ENCODE measurements around the gene EDN2.

- no peak for TF ChIP-seq PATZ1 (CRISPR knock-in tag; IDR thresholded peaks at IDR 0.05; ENCODE audit: borderline replicate concordance)
- no peak for TF ChIP-seq CSDC2 (CRISPR knock-in tag; IDR thresholded peaks at IDR 0.05)
- TF ChIP-seq PPARA (CRISPR knock-in tag; IDR thresholded peaks at IDR 0.05; ENCODE audit: borderline replicate concordance): no peak
- no peak for TF ChIP-seq CREB5 (CRISPR knock-in tag; IDR thresholded peaks at IDR 0.05; ENCODE audit: low read depth)
- no peak for TF ChIP-seq TCF4 (CRISPR knock-in tag; IDR thresholded peaks at IDR 0.05; ENCODE audit: borderline replicate concordance)
- TF ChIP-seq ARNTL (CRISPR knock-in tag; IDR thresholded peaks at IDR 0.05; ENCODE audit: borderline replicate concordance, low read depth): no peak
- no peak for TF ChIP-seq ZNF565 (CRISPR knock-in tag; conservative IDR thresholded peaks at IDR 0.05; ENCODE audit: low read depth)
- no peak for TF ChIP-seq ISL1 (CRISPR knock-in tag; IDR thresholded peaks at IDR 0.05)
- no peak for TF ChIP-seq ZNF8 (CRISPR knock-in tag; IDR thresholded peaks at IDR 0.05)
- TF ChIP-seq ZFP30 (CRISPR knock-in tag; IDR thresholded peaks at IDR 0.05): no peak
- no peak for TF ChIP-seq SNAI2 (CRISPR knock-in tag; IDR thresholded peaks at IDR 0.05)
Observed at GRCh38 chr1:41488040-41488951, 3.8 kb upstream of the EDN2 start.

All from SK-N-SH treated with all-trans-retinoic acid at 6 μM for 48 hours (cell line).